Stimulated activated CD4-positive, alpha-beta T cell treated with anti-CD3 and anti-CD28 coated beads, Interleukin-12 subunit alpha, Interleukin-12 subunit beta, amount 100 ng/mL, for 4 hours (primary cell): ENCODE measurements around the gene PJVK.
A peak's percentile ranks its signal among the peaks of the same experiment; 100 is the strongest.
"Not testable (repeated sequence)": the region's sequence is repeated elsewhere in the genome, so short reads cannot be mapped to it uniquely, and the experiment has no call there.

ENCODE experiments used
- DNase-seq: peaks from one replicate; pipeline ENCODE4 v3.0.0-alpha.2; 2020

PJVK gene, protein sequence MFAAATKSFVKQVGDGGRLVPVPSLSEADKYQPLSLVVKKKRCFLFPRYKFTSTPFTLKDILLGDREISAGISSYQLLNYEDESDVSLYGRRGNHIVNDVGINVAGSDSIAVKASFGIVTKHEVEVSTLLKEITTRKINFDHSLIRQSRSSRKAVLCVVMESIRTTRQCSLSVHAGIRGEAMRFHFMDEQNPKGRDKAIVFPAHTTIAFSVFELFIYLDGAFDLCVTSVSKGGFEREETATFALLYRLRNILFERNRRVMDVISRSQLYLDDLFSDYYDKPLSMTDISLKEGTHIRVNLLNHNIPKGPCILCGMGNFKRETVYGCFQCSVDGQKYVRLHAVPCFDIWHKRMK

DNA sequence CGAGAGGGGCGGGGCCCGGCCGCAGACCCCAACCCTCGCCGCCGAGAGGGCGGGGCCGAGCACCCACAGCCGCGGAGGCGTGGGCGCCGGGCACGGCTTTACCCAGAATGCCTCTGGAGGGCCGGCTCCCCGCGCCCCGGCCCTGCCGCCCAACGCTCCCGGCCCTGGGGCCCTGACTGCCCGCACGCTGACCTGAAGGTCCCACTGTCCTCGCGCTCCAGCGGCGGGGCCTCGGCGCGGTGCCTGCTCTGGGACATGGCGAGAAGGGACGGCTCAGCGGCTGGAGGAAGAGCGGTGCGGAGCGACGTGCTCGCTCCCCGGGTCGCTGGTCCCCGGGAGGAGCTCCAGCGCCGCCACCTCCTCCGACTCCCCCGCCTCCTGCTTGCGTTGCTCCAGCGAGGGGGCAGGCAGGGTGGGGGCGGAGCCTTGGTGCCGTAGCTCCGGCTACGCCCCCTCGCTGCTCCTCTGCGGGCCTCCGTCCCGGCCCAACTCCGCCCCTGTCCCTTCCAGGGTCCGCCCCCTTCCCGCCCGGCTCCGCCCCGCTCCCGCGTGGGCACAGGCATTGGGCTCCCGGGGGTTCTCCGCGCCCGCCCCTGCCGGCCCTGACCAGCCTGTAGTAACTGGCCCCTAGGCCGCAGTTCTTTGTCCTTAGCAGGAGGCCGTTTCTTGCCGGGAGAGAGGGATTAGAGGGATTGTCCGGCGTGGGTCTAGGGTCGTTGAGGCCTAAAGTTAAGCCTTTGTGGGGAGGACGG lies at the start of gene PJVK, which contains the start of gene PRKRA:
TSS of gene PJVK (plus strand) at position 605 of the 752 bp plus-strand sequence. CDS start 2,032 bp downstream, outside the sequence.
TSS of gene PRKRA (minus strand) at position 402 of the 752 bp plus-strand sequence. CDS start at position 257, 145 bp downstream.
- DNase-seq = peak; percentile 96

DNA sequence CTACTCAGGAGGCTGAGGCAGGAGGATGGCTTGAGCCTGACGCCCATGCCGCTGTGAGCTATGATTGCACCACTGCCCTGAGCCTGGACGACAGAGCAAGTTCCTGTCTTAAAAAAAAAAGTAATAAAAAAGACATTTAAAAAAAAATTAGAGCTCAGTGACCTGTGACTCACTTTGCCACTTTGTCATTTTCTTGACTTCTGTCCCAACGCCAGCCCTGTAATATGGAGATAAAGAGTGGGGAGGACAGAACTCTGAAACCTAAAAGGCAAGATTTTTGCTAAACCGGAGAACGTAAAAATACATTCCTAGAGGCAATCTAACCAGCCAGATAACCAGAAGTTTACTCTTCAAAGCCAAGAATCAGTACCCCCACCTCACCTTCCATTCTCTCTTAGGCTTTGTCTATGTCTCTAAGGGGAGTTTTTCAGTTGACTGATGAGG lies 49.2 kb upstream of the PJVK start:
- DNase-seq = no peak

DNA sequence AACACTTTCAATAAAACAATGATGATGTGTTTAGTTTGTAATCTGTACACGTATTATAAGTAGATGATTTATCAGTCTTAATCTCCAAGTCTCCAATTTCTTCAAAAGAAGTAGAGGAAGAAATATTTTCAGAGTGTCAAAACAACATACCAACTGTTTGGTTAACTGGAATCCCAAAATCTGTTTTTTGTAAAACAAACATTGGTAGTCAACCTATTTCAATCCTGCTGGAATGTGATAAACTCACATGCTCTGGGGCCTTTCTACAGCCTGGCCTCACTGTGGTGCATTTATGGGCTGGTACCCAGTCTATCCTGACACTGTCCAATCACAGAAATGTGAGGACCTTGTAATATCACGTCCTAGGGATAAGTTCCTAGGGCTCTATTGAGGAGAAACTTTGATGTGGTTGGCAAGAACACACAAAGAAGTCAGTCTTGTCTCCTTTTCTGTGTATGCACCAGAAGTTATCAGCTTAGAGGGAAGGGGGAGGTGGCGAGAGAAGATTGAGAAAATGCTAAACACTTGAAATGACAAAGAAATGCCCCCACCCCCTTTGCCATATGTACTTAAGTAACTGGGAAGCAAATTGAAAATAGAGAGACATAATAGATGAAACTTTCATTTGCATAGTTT lies 47.4 kb upstream of the PJVK start:
- DNase-seq = no peak

DNA sequence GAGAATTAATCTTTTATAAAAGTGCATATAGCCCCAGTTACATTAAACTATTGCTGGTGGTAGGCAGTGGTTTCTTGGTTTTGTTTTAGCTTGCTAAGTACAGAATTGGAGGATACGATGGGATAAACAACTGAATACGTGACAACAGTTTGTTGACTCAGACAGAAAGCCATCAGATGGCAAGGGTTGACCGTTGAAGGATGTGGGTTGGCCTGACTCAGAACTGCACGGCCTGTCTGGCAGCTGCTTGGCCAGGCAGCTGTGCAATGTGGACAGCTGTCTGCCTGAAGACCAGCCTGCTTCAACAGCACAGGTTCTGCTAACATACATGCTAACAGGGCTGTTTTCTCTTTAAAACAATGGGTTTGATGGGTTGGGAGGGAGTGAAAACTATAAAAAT lies 46.8 kb upstream of the PJVK start:
- DNase-seq = no peak

DNA sequence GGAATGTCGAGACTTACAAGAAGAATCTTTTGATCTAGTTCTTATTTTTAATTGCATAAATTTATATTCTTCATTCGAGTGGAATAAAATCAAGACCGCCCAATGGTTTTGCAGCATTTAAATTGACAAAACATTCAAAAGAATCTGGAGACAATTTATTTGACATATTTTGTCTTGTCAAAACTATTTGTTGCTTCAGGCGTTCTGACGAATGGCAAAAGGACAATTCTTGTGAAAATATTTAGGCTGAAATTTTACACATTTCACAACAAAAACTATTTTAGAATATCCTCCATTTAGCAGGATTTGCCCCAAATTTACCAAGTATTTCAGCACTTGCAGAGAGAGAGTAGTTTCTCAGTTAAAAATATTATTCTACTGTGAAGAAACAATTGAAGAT lies 41.9 kb upstream of the PJVK start:
- no peak for DNase-seq

DNA sequence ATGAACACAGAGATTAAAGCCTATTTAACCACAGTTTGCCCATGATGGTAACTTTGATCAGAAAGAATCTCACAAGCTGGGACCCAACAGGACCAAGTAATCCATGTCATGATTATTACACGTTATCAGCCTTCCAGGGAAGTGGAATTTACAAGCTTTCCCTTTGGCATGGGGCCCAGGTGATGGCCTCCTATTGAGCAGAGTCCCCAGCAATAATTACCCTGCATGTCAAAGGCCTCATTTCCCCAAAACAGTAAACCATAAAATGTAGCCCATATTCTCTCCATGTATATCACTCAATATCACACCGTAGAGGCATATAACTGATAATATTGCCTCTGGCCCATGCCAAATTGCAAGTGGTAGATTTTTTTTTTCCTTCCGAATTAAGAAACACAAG lies 39.1 kb upstream of the PJVK start:
- DNase-seq = no peak

DNA sequence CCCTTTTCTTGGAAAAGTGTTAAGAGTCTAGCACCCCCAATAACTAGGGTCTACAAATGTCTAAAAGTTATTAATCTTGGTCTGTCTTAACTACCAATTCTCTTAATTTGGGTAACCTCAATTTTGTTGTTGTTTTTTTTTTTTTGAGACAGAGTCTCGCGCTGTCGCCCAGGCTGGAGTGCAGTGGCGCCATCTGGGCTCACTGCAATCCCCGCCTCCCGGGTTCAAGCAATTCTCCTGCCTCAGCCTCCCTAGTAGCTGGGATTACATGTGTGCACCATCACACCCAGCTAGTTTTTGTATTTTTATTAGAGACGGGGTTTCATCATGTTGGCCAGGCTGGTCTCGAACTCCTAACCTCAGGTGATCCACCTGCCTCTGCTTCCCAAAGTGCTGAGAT lies 38.7 kb upstream of the PJVK start:
- DNase-seq = not testable (repeated sequence)

DNA sequence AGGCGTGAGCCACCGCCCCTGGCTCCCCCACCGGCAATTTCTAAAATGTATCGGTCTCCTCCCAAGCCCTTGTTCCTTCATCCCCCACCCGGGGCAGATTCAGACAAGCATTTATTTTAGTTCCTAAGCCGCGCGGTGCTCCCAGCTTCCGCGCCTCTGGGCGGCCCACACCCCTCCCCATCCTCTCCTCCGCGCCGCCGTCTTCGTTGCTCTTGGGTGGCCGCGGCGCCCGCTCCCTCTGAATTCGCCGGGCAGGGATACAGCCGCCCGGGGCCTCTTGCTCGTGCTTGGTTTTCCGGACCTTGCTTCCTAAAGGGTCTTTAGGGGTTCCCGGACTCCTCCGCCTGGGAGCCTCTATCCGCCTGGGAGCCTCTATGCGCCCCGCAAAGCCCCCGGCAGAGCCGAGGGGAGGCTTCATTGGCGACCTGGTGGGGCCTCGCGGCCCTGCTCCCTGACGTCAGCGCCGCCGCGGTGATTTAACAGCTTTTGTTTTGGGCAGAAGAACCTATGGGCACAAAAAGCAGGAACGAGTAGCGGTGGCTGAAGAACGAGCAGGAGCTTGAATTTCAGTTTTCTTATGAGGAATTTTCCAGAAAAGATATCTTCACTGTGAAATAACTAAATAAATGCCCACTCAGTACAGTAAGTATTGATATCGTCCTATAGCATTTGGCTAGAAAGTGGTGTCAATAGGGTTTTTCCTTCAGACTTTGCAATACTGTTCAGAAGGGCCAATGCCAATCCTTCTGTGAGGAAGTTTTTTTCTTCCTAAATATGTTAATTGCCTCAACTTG lies 37.5 kb upstream of the PJVK start:
- peak; percentile 72 for DNase-seq

DNA sequence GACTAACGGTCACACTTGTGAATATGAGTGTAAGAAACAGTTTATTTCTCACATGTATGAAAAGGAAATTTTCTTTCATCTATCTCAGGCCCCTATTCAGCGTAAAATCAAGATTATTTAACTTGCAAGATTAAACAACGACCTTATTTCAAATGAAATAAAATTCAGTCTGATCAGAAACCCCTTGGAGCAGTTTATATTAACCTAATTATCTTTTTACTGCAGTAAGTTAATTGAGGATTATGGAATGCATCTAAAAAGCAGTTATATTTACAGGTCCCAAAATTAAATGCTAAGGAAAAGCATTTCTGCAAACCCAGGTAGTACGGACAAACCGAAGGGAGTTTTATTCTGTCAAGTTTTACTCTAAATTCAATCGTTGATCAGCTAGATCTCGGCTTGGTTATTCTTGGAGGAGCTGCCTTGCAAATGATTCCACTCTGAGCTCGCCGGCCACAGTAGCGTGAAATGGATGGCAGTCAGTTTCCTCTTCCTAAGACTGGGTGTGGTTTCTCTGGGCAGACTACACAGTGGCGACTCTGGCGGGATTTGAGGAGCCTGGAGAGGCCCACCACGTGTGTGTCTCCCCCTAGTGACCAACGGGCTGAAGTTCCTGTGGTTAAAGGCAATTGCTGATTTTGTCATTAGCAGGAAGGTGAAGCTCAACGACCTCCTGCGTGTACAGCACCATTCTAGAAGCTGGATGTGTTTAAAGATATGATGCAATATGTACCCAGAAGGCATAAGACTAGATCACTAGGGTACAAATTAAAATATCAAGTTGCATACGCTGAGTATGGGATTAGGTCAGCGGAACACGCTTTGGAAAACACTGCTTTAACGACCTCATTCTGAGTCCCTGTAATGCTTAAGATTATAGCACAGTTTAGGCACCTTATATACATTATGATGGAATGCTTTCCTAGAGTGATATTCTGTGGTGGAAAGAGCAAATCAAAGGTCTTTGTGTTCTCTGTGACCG lies 36.6 kb upstream of the PJVK start:
- peak; percentile 66 for DNase-seq

DNA sequence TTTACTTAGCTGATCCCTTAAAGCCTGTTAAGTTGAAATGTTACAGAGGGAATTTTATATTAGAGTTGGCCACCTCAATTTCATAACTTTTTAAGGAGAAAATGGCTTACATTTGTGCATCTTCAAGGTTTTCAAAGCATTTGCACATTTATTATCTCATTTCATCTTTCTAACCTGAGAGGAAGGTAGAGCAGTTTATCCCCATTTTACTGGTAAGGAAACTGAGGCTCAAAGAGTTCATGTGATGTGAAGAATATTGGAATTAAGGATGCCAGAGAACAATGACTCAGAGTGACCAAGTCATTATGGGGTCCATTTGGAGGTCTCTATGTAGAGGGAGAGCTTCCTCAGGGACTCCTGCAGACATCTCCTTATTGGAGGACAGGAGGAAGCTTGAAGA lies 35.2 kb upstream of the PJVK start:
- DNase-seq = no peak

DNA sequence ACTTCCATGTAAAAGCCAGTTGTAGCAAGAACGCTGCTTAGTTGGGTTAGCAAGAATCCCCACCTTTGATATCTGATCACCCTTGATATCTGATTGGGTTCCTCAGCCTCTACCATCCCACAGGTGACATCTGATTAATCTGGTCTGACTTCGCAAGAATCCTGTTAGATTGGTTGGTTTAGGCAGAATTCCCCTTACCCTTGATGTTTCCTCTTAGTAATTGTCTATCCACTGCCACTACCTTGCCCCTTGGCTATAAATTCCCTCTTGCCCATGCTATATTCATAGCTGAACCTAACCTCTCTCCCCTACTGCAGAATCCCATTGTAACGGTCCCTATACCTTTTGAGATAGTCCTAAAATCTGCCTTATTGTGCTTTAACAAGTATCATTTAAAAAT lies 33.3 kb upstream of the PJVK start:
- no peak for DNase-seq

DNA sequence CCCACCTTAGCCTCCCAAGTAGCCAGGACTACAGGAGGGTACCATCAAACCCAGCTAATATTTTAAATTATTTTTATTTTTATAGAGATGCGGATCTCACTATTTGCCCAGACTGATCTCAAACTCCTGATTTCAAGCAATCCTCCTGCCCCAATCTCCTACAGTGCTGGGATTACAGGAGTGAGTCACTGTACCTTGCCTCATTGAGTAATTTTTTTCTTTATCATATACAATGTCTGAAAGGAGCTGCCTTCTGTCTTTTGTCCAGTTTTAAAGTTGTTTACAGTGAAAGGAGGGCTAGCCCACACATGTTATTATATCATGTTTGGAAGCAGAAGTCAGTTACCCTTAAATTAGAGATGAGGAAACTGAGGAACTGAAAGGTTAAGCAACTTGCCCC lies 32.8 kb upstream of the PJVK start:
- no peak for DNase-seq

DNA sequence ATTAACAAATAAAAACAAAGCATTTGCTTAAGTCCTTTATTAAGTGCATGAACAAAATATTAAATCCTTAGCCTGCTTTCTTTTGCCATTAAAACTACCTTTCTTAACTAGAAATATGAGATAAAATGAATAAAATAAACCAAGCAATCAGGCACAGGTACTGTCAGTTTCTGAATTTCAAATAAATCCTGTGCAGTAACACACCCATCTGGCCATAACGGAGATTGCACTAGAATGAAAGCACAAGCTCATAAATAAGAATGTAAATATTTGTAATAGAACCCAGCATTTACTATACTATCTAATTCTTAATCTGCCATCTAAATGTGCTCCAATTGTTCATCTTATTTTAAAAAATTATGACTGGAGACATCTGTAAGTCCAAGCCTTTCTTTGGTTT lies 32.1 kb upstream of the PJVK start:
- no peak for DNase-seq

DNA sequence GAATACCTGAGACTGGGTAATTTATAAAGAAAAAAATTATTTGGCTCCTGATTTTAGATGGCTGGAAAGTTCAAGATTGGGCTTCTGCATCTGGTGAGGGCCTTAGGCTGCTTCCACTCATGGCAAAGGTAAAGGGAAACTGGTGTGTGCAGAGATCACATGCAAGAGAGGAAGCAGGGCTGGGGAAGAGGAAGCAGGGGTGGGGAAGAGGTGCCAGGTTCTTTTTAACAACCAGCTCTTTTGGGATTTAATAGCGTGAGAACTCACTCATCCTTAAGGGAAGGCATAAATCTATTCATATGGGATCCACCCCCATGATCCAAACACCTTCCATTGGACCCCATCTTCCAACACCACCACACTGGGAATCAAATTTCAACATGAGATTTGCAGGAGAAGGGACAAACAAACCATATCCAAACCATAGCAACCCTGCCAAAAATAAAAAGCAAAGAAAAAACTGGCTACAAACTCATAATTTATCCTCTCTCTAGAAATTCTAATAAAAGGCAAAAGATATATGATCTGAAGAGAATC lies 30.6 kb upstream of the PJVK start:
- no peak for DNase-seq

DNA sequence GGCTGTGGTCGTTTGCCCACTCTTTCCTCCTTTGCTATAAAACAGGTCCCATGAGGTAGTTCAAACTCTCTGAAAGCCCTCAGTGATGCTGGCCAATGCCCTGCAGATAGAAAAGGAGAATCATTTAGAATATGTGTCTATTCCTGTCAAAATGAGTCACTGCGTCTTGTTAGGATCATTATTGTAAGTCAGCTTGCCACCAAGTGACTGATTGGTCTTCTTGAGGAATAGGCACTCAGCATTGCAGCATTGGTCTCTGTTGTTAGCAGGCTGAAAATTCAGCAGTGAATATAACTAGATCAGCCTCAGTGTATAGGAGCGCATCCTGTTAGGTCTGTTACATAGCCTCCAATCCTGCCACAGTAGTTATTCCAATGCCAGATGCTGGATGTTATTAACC lies 29.1 kb upstream of the PJVK start:
- DNase-seq = no peak

DNA sequence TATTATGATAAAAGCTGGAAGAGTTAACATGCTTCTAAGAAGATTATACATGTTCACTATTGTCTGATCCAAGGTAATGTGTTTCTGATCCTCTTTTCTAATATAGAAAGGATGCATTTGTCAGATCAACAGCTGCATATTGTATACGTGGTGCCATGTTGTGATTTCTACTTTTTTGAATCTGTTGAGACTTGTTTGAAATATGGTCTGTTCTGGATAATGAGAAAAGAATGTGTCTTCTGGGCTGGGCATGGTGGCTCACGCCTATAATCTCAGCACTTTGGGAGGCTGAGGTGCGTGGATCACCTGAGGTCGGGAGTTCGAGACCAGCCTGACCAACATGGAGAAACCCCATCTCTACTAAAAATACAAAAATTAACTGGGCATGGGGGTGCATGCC lies 27.4 kb upstream of the PJVK start:
- DNase-seq = not testable (repeated sequence)

DNA sequence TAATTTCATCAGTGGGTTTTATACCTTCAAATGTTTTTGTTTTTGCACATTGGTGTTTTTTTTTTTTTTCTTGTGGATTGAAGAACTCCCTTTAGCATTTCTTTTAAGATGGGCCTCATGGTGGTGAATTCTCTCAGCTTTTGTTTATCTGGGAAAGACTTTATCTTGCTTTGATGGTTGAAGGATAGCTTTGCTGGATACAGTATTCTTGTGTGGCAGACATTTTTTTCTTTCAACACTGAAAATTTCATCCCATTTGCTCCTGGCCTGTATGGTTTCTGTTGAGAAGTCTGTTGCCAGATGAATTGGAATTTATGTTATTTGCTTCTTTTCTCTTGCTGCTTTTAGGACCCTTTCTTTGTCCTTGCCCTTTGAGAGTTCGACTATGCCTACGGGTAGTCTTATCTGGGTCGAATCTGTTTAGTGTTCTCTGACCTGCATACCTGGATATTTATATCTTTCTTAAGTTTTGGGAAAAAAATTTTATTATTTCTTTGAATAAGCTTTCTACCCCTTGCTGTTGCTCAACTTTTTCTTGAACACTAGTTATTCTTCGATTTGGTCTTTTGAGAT lies 25.8 kb upstream of the PJVK start:
- no peak for DNase-seq

DNA sequence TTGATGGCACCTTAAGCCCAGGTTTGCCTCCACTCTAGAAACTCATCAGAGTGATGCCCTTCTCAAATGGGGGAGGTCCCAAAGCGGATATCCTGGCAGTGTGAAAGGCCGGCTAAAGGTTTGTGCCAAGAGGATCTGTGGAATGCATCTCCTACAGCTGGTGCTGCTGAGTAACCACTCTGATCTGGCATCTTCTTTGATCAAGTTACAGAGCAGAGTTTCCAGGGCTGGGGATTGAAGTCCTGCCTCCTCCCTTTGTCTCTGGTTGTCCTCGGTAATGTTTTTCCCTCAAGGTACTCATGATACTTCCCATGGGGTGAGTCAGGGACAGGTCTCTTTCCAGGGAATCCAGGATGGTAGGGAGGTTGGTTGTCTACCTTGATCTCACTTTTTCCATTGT lies 24.8 kb upstream of the PJVK start:
- DNase-seq = no peak

DNA sequence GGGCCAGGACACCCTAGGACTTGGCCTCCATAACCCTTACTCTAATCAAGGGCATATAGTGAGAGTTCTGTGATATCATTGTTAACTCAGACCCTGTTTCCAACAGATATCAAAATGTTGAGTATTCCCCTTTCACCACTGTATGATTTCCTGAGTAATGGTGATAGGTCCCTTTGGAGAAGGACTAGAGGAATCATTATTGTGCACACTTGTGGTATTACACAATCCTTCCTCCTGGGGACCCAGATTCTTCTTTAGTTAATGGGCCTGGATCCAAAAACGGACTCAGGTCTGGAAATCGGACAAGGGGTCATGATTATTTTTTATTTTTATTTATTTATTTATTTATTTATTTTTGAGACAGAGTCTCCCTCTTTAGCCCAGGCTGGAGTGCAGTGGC lies 23.7 kb upstream of the PJVK start:
- no peak for DNase-seq

DNA sequence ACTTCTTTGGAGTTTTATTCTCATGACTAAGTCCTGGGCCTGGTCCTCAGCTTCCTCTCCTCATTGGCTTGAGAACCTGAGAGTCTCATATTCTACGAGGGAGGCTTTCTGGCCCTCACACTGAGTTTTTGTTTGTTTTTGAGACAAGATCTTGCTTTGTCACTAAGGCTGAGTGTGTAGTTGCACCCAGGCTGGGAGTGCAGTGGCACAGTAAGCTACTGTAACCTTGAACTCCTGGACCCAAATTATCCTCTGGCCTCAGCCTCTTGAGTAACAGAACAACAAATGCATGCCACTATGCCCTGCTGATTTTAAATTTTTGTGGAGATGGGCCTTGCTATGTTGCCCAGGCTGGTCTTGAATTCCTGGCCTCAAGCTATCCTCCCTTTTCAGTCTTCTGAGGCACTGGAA lies 22.8 kb upstream of the PJVK start:
- DNase-seq = no peak

DNA sequence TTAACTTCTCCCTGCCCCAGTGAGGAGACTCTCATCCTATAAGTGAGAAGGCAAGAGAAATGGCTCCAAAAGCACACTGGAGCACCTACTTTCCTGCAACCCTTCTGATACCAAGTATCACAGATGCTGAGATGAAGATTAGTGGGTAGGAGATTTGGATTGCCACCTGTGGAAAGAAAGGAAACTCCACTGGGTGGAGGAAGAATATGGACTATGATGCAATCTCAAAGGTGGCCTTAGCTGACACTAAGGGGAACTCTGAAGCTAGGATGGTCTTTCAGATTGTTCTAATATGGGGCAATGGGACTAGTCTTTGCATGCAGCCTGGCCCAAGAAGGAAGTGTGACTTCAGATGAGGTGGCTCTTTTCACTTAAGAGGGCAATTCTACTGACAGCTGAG lies 21.8 kb upstream of the PJVK start:
- DNase-seq = no peak
